GM23248 (cell line): ENCODE results near the gene FUT8. TPM values are rescaled to one million over a fixed set of nuclear protein-coding genes. Genes with fewer than 3 reads are reported as not detected.

ENCODE experiments used
- DNase-seq: peaks from one replicate; pipeline ENCODE4 v3.0.0-alpha.2; 2015
- H2AFZ ChIP-seq: fragments of 200-600 bp; sonication (generic); 2 replicates; pipeline ENCODE4 v1.6.1; 2016; ENCODE audit warnings: antibody characterized with exemption
- H3F3A ChIP-seq: fragments of 200-600 bp; sonication (generic); 2 replicates; pipeline ENCODE4 v1.6.1; 2016; ENCODE audit warnings: mild to moderate bottlenecking, antibody characterized with exemption, mixed run types; ENCODE audit not compliant: insufficient read depth
- H3K27ac ChIP-seq: fragments of 200-600 bp; sonication (generic); 2 replicates; pipeline ENCODE4 v1.5.1; 2016; ENCODE audit warnings: mild to moderate bottlenecking
- H3K27me3 ChIP-seq: fragments of 200-600 bp; sonication (generic); replicated peaks from 2 replicates; pipeline ENCODE4 v1.6.1; 2016; ENCODE audit warnings: mild to moderate bottlenecking; ENCODE audit not compliant: insufficient read depth
- H3K36me3 ChIP-seq: fragments of 200-600 bp; sonication (generic); 2 replicates; pipeline ENCODE4 v1.6.1; 2016; ENCODE audit warnings: low read depth, mild to moderate bottlenecking
- H3K4me1 ChIP-seq: fragments of 200-600 bp; sonication (generic); 2 replicates; pipeline ENCODE4 v1.6.1; 2016; ENCODE audit warnings: mild to moderate bottlenecking; ENCODE audit not compliant: insufficient read depth
- H3K4me2 ChIP-seq: fragments of 200-600 bp; sonication (generic); one replicate; pipeline ENCODE4 v1.6.1; 2016; ENCODE audit warnings: mild to moderate bottlenecking; ENCODE audit not compliant: unreplicated experiment
- H3K4me3 ChIP-seq: fragments of 200-600 bp; sonication (generic); 2 replicates; pipeline ENCODE4 v1.5.1; 2016; ENCODE audit warnings: mild to moderate bottlenecking
- H3K79me2 ChIP-seq: fragments of 200-600 bp; sonication (generic); 2 replicates; pipeline ENCODE4 v1.6.1; 2016; ENCODE audit warnings: mild to moderate bottlenecking; ENCODE audit not compliant: insufficient read depth
- H3K9ac ChIP-seq: fragments of 200-600 bp; sonication (generic); 2 replicates; pipeline ENCODE4 v1.6.1; 2016; ENCODE audit warnings: mild to moderate bottlenecking
- H3K9me2 ChIP-seq: fragments of 200-600 bp; sonication (generic); 2 replicates; pipeline ENCODE4 v1.6.1; 2016; ENCODE audit warnings: mixed run types, mild to moderate bottlenecking, moderate library complexity; ENCODE audit not compliant: insufficient read depth
- H3K9me3 ChIP-seq: fragments of 200-600 bp; sonication (generic); one replicate; pipeline ENCODE4 v1.6.1; 2017; ENCODE audit warnings: low read depth
- H4K20me1 ChIP-seq: fragments of 200-600 bp; sonication (generic); 2 replicates; pipeline ENCODE4 v1.6.0; 2016; ENCODE audit not compliant: insufficient read depth
- EZH2 ChIP-seq: fragments of 200-600 bp; sonication (generic); IDR thresholded peaks from 2 replicates; pipeline ENCODE4 v1.6.1; 2018; ENCODE audit warnings: antibody characterized with exemption, mild to moderate bottlenecking; ENCODE audit not compliant: insufficient read depth, poor library complexity, severe bottlenecking
- EZH2phosphoT487 ChIP-seq: fragments of 200-600 bp; sonication (generic); IDR thresholded peaks from 2 replicates; pipeline ENCODE4 v1.6.1; 2018; ENCODE audit warnings: antibody characterized with exemption, moderate library complexity, mild to moderate bottlenecking, low read depth; ENCODE audit not compliant: insufficient read depth
- WGBS, 2 experiments: methylation state at CpG; one replicate each; pipeline ENCODE4 v1.1.6; 2015 to 2017; ENCODE audit warnings: low lambda C conversion rate in 2 of 2, low coverage in 1 of 2; ENCODE audit errors: missing lambda C conversion rate in 2 of 2; 5-methylcytosine and 5-hydroxymethylcytosine counted together
- in situ Hi-C: fragments of 300-500 bp; cut with MboI; formaldehyde crosslinking; loops from 2 replicates; pipeline ENCODE4 v1.15.0; 2020
- polyA plus RNA-seq: library from polyadenylated mRNA; unstranded; fragments of >200 nt; fragmentation: Nextera tagmentation; extraction: Ambion mirVana; gene quantifications from 2 replicates; pipeline ENCODE4 v1.2.1, GENCODE V29; 2016
- total RNA-seq: library from RNA; depleted of rRNA; stranded (reverse); fragments of >200 nt; shearing (Covaris generic); gene quantifications from 2 replicates; pipeline ENCODE4 v1.2.3, GENCODE V29; 2014

The FUT8 gene
- total and polyA plus RNA-seq, 2 experiments from 2014 or later: 40.0 to 60.6 TPM

- Histone ChIP-seq H3K9ac (no peak overlapping the region), H3K9me3 (peaks cover 2% of the 10 kb centered on the region), H3K9me2 (no peaks in the 10 kb centered on the region), H3K79me2 (peaks cover 7% of the 10 kb centered on the region; the same call in 1 of the 2 replicates), H3K27ac (peak overlapping the region; percentile 49), H3K4me1 (peaks cover 17% of the 10 kb centered on the region), H3K27me3 (no peaks in the 10 kb centered on the region), H3K4me3 (no peak overlapping the region), H4K20me1 (no peaks in the 10 kb centered on the region), H3K4me2 (peak overlapping the region; percentile 61), H3K36me3 (no peaks in the 10 kb centered on the region), H2AFZ (no peak overlapping the region), H3F3A (peaks cover 18% of the 10 kb centered on the region)
- WGBS, 2 experiments: 24 to 56% methylated on average over 1 of the region's 1 CpG
- in situ Hi-C loops: no loop called here
- DNase-seq: peak; percentile 57
- no peak for TF ChIP-seq EZH2
- no peak for TF ChIP-seq EZH2phosphoT487
Measured at GRCh38 chr14:65696801-65697200, 284.3 kb downstream of the FUT8 start.

- no peak overlapping the region for H3K27ac ChIP-seq
- H3K4me1 ChIP-seq: peaks cover 22% of the 10 kb centered on the region
- H3K9ac ChIP-seq: no peak overlapping the region
- no peaks in the 10 kb centered on the region for H3K9me3 ChIP-seq
- H3K79me2 ChIP-seq: peaks cover 18% of the 10 kb centered on the region; the same call in 1 of the 2 replicates
- no peak for DNase-seq
- 85 to 88% methylated on average over 3 of the region's 3 CpGs for WGBS, 2 experiments
- in situ Hi-C loops: no loop called here
- H3K27me3 ChIP-seq: no peaks in the 10 kb centered on the region
- peaks cover 17% of the 10 kb centered on the region; the same call in 1 of the 2 replicates for H3F3A ChIP-seq
- H3K36me3 ChIP-seq: no peaks in the 10 kb centered on the region
- no peak overlapping the region for H3K4me2 ChIP-seq
- H2AFZ ChIP-seq: no peak overlapping the region
- H4K20me1 ChIP-seq: peaks cover 5% of the 10 kb centered on the region; the same call in 1 of the 2 replicates
- no peaks in the 10 kb centered on the region for H3K9me2 ChIP-seq
- TF ChIP-seq EZH2: no peak
- no peak for TF ChIP-seq EZH2phosphoT487
- no peak overlapping the region for H3K4me3 ChIP-seq
Measured at GRCh38 chr14:65703521-65703920, 291.0 kb downstream of the FUT8 start.

GRCh38 chr14:65703996-65704395 is 291.5 kb downstream of the FUT8 start:
- Histone ChIP-seq H3K27ac (peak overlapping the region; percentile 66), H3K9ac (no peak overlapping the region), H3F3A (peaks cover 17% of the 10 kb centered on the region; the same call in 1 of the 2 replicates), H3K4me2 (peak overlapping the region; percentile 38), H3K36me3 (no peaks in the 10 kb centered on the region), H3K4me1 (peaks cover 22% of the 10 kb centered on the region), H3K9me2 (no peaks in the 10 kb centered on the region), H3K27me3 (no peaks in the 10 kb centered on the region), H2AFZ (no peak overlapping the region), H4K20me1 (peaks cover 5% of the 10 kb centered on the region; the same call in 1 of the 2 replicates), H3K4me3 (0 out of 2 replicates have a peak overlapping the region, but pooled peaks have one; percentile 5), H3K79me2 (peaks cover 18% of the 10 kb centered on the region; the same call in 1 of the 2 replicates), H3K9me3 (no peaks in the 10 kb centered on the region)
- peak; percentile 52 for DNase-seq
- in situ Hi-C loops: no loop called here
- TF ChIP-seq EZH2phosphoT487 (no peak), EZH2 (no peak)
- 63 to 64% methylated on average over 4 of the region's 4 CpGs for WGBS, 2 experiments

GRCh38 chr14:65704437-65704836 is 291.9 kb downstream of the FUT8 start:
- H2AFZ ChIP-seq: no peak overlapping the region
- no peaks in the 10 kb centered on the region for H3K36me3 ChIP-seq
- peaks cover 17% of the 10 kb centered on the region; the same call in 1 of the 2 replicates for H3F3A ChIP-seq
- in situ Hi-C loops: no loop called here
- peaks cover 18% of the 10 kb centered on the region; the same call in 1 of the 2 replicates for H3K79me2 ChIP-seq
- peaks cover 22% of the 10 kb centered on the region for H3K4me1 ChIP-seq
- TF ChIP-seq EZH2phosphoT487 (no peak), EZH2 (no peak)
- H3K9me2 ChIP-seq: no peaks in the 10 kb centered on the region
- H3K27ac ChIP-seq: peak overlapping the region; percentile 66
- H3K27me3 ChIP-seq: no peaks in the 10 kb centered on the region
- WGBS, 2 experiments: 13 to 16% methylated on average over 2 of the region's 2 CpGs
- H3K4me3 ChIP-seq: 0 out of 2 replicates have a peak overlapping the region, but pooled peaks have one; percentile 5
- peaks cover 5% of the 10 kb centered on the region; the same call in 1 of the 2 replicates for H4K20me1 ChIP-seq
- no peaks in the 10 kb centered on the region for H3K9me3 ChIP-seq
- H3K9ac ChIP-seq: no peak overlapping the region; the same call in 1 of the 2 replicates
- peak; percentile 81 for DNase-seq
- peak overlapping the region; percentile 53 for H3K4me2 ChIP-seq
